AG09309 (cell line): ENCODE data around the gene SAPCD1.

Source experiments
- DNase-seq: peaks from one replicate; pipeline ENCODE4 v3.0.0-alpha.2; 2010; ENCODE audit warnings: low read depth
- H3K4me3 ChIP-seq: 2 replicates; pipeline ENCODE4 v1.5.1; 2011; ENCODE audit warnings: mild to moderate bottlenecking, low read depth, low read length, moderate library complexity; ENCODE audit not compliant: control insufficient read depth
- TF ChIP-seq, protein P1 (sequence below): IDR thresholded peaks from 2 replicates; pipeline ENCODE4 v1.5.1; 2011; ENCODE audit warnings: mild to moderate bottlenecking, low read depth, low read length, inconsistent platforms; ENCODE audit not compliant: insufficient read depth, control insufficient read depth; ENCODE audit errors: missing control alignments

SAPCD1 gene

DNA sequence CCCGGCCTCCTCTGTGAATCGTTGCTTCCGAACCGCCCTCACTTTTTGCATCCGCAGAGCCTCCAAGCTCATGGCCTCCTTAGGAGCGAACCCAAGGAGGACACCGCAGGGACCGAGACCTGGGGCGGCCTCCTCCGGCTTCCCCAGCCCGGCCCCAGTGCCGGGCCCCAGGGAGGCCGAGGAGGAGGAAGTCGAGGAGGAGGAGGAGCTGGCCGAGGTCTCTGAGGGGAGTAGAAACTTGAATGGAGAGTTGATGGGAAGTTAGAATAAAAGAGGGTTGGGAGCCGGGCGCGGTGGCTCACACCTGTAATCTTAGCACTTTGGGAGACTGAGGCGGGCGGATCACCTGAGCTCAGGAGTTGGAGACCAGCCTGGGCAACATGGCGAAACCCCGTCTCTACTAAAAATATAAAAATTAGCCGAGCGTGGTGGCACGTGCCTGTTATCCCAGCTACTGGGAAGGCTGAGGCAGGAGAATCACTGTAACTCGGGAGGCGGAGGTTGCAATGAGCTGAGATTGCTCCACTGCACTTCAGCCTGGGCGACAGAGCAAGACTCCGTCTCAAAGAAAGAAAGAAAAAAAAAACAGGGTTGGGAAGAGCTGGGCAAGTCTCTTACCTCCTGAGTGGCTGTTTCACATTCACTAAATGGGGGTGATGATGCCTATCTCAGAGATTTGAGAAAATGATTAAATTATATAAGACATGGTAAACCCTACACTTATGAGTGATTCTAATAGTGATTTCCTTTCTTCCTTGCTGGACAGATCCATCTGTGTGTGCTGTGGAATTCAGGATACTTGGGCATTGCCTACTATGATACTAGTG, 21.8 kb upstream of the SAPCD1 start:
- TF ChIP-seq, protein P1, sequence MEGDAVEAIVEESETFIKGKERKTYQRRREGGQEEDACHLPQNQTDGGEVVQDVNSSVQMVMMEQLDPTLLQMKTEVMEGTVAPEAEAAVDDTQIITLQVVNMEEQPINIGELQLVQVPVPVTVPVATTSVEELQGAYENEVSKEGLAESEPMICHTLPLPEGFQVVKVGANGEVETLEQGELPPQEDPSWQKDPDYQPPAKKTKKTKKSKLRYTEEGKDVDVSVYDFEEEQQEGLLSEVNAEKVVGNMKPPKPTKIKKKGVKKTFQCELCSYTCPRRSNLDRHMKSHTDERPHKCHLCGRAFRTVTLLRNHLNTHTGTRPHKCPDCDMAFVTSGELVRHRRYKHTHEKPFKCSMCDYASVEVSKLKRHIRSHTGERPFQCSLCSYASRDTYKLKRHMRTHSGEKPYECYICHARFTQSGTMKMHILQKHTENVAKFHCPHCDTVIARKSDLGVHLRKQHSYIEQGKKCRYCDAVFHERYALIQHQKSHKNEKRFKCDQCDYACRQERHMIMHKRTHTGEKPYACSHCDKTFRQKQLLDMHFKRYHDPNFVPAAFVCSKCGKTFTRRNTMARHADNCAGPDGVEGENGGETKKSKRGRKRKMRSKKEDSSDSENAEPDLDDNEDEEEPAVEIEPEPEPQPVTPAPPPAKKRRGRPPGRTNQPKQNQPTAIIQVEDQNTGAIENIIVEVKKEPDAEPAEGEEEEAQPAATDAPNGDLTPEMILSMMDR: no peak
- peak overlapping the region; percentile 94 for H3K4me3 ChIP-seq
- no peak for DNase-seq

DNA sequence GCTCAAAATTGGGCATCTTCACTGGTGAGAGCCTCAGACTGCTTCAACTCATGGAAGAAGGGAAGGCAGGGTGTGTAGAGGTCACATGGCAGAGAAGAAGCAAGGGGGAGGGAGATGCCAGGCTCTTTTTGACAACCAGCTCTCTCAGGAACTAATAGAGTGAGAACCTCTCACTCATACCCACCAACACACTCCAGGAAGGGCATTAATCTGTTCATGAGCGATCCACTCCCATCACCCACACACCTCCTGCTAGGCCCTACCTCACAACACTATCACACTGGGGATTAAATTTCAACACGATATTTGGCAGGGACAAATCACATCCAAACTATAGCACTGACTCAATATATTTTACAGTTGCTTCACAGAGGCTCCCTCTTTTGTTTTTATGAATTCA, 20.6 kb upstream of the SAPCD1 start:
- no peak overlapping the region for H3K4me3 ChIP-seq
- no peak for DNase-seq
- TF ChIP-seq, protein P1: no peak

DNA sequence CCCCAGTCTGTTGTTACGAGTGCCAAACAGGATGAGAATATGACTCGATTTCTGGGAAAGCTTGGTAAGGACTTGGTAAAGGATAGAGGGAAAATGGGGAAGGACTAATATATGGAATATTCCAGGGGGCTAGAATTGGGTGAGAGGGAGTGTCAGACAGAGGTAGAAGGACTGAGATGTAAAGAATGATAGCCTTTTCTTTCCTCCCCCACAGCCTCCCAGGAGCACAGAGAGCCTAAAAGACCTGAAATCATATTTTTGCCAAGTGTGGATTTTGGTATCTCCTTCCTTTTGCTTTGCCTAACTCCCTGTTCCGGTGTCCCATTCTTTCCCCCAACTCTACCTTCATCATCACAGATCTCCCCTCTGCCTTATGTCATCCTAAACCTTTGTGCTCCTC, 19.6 kb upstream of the SAPCD1 start:
- TF ChIP-seq, protein P1: no peak
- no peak for DNase-seq
- H3K4me3 ChIP-seq: no peak overlapping the region

DNA sequence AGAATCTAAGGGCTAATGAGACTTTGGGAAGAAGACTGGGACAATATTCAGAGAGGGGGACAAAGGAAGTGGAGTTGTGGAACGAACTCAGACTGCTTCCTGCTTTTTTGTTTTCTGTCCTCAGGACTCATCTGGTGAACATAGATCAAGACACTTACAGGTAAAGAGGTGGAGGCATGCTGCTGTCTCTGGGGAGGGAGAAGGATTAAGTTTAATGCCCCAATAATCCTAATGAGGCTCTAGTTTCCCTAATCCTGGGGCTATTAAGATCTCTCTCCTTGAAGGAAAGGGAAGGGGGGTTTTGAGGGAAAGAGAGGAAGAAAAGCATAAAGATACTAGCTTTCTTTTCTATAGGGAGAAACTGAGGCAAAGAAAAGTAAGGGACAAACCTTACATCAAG, 18.0 kb upstream of the SAPCD1 start:
- no peak for DNase-seq
- TF ChIP-seq, protein P1: no peak
- no peak overlapping the region for H3K4me3 ChIP-seq

- TF ChIP-seq, protein P1: no peak
- DNase-seq: no peak
- no peak overlapping the region for H3K4me3 ChIP-seq
Measured at GRCh38 chr6:31749301-31750036, 13.0 kb upstream of the SAPCD1 start.

GRCh38 chr6:31750411-31751022, 11.9 kb upstream of the SAPCD1 start:
- no peak overlapping the region for H3K4me3 ChIP-seq
- TF ChIP-seq, protein P1: no peak
- no peak for DNase-seq
